Measurements from ENCODE around the gene CPA2.

Gene CPA2

DNA sequence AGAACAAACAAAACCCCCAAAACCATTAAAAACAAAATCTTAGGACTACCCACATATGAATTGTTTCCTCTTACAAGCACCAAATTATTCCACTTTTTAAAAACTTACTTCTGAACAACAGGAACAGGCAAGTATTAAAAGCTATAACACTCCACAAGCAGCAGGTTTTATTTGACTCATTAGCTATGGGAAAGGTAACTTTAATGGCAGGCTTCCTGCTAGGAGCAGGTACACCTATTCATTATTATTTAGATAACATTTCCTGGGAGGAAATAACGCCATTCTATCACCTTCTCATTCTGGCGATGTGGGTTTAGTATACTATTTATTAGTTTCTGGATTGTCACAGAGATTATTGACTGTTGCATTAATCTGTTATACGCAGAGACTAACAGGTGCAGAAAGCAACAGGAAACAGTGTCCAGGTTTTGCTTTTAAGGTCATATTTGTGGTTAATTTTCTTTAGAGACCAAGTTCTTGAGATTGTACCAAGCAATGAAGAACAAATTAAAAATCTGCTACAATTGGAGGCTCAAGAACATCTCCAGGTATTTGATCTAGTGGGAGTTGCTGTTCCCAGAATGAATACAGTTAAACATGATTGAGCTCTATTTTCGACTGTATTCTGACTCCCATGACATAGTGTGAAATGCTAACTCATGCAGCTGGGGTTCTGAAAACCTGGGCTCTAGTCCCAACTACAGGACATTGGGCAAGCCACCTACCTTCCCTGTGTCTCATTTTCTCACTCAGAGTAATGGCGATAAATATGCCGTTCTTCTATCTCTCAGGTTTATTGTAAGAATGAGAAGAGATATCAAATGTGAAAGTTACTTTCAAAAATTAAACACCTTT lies 2.0 kb downstream of the CPA2 start:
- Histone ChIP-seq H3K27me3 (ENCODE audit: low read length) (no peaks in the 10 kb centered on the region), H3F3A (ENCODE audit: insufficient read depth) (no peaks in the 10 kb centered on the region), H3K79me2 (ENCODE audit: insufficient read depth, low read length) (no peaks in the 10 kb centered on the region), H3K4me3 (ENCODE audit: insufficient read depth, low read length, poor library complexity, severe bottlenecking) (no peak overlapping the region), H3K36me3 (ENCODE audit: low read length) (no peaks in the 10 kb centered on the region), H3K9me3 (ENCODE audit: insufficient read depth, low read length) (no peaks in the 10 kb centered on the region), H3K9ac (ENCODE audit: low read length) (no peak overlapping the region), H3K4me2 (ENCODE audit: low read depth, low read length, poor library complexity, severe bottlenecking) (no peak overlapping the region), H3K9me2 (replicated peaks; ENCODE audit: insufficient read depth, low read length) (no peaks in the 10 kb centered on the region), H4K20me1 (ENCODE audit: low read depth, low read length) (no peaks in the 10 kb centered on the region), H2AFZ (ENCODE audit: low read depth, low read length, severe bottlenecking) (no peak overlapping the region), H3K27ac (ENCODE audit: low read depth, low read length) (no peak overlapping the region)
- TF ChIP-seq, protein P1, sequence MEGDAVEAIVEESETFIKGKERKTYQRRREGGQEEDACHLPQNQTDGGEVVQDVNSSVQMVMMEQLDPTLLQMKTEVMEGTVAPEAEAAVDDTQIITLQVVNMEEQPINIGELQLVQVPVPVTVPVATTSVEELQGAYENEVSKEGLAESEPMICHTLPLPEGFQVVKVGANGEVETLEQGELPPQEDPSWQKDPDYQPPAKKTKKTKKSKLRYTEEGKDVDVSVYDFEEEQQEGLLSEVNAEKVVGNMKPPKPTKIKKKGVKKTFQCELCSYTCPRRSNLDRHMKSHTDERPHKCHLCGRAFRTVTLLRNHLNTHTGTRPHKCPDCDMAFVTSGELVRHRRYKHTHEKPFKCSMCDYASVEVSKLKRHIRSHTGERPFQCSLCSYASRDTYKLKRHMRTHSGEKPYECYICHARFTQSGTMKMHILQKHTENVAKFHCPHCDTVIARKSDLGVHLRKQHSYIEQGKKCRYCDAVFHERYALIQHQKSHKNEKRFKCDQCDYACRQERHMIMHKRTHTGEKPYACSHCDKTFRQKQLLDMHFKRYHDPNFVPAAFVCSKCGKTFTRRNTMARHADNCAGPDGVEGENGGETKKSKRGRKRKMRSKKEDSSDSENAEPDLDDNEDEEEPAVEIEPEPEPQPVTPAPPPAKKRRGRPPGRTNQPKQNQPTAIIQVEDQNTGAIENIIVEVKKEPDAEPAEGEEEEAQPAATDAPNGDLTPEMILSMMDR (IDR thresholded peaks at IDR 0.05; ENCODE audit: insufficient read depth, low read length, poor library complexity, severe bottlenecking), result no peak
- TF ChIP-seq EZH2phosphoT487 (conservative IDR thresholded peaks at IDR 0.05; ENCODE audit: low read length), result no peak

DNA sequence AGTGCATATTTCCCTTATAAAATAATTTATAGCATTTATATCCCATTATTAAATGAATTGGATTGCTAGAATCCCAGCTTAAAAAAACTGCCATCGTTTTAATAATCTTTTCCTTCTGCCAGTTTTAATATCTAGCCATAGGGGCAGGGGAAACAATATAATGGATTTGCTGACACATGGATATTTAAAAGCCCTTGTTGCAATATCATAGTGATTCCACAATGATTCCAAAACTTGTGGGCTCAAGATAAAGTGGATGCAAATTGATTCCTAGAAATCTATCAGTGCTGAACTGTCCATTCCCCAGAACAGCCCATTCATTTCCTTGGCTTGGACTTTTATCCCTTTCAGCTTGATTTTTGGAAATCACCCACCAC lies 2.6 kb downstream of the CPA2 start:
- Histone ChIP-seq H3K9me3 (ENCODE audit: insufficient read depth, low read length) (no peaks in the 10 kb centered on the region), H3F3A (ENCODE audit: insufficient read depth) (no peaks in the 10 kb centered on the region), H3K79me2 (ENCODE audit: insufficient read depth, low read length) (no peaks in the 10 kb centered on the region), H3K27me3 (ENCODE audit: low read length) (no peaks in the 10 kb centered on the region), H3K9me2 (replicated peaks; ENCODE audit: insufficient read depth, low read length) (no peaks in the 10 kb centered on the region), H2AFZ (ENCODE audit: low read depth, low read length, severe bottlenecking) (no peak overlapping the region), H3K4me2 (ENCODE audit: low read depth, low read length, poor library complexity, severe bottlenecking) (no peak overlapping the region), H3K36me3 (ENCODE audit: low read length) (no peaks in the 10 kb centered on the region), H3K4me3 (ENCODE audit: insufficient read depth, low read length, poor library complexity, severe bottlenecking) (no peak overlapping the region), H3K9ac (ENCODE audit: low read length) (no peak overlapping the region), H3K27ac (ENCODE audit: low read depth, low read length) (no peak overlapping the region), H4K20me1 (ENCODE audit: low read depth, low read length) (no peaks in the 10 kb centered on the region)
- no peak for TF ChIP-seq EZH2phosphoT487 (conservative IDR thresholded peaks at IDR 0.05; ENCODE audit: low read length)
- TF ChIP-seq, protein P1 (IDR thresholded peaks at IDR 0.05; ENCODE audit: insufficient read depth, low read length, poor library complexity, severe bottlenecking), result no peak

DNA sequence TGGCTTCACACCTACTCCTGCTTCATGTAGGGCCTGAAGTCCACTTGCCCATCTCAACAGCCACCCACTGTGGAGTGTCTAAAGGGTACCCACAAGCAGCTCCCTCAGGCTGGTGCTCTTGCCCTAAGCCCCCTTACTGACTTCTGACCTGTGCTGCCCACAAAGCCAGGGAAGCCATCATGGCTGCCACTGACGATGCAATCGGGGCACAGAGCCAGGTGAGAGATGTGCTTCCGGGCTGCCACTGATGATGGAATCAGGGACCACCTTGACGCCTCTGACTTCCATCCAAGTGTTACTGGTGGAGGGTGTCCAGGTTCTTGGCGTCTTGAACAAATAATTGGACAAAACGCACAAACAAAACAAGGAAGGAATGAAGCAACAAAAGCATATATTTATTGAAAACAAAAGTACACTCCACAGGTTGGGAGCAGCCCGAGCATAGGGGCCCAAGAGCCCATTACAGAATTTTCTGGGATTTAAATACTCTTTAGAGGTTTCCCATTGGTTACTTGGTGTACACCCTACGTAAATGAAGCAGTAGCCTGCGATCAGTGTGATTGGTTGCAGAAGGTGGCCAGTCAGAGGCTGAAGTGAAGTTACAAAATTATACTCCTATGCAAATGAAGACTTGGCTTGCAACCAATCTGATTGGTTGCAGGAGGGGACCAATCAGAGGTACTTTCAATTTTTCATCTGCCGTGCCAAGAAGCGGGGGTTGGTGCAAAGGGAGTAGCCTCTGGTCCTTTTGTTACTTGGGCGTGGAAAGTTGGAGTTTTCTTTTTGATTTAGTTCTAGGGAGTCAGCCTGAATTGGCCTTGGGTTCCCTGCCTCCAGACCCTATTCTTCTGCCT lies 4.5 kb downstream of the CPA2 start:
- Histone ChIP-seq H2AFZ (ENCODE audit: low read depth, low read length, severe bottlenecking) (peak overlapping the region; percentile 12), H3K79me2 (ENCODE audit: insufficient read depth, low read length) (no peaks in the 10 kb centered on the region), H3K27me3 (ENCODE audit: low read length) (no peaks in the 10 kb centered on the region), H3K9me3 (ENCODE audit: insufficient read depth, low read length) (no peaks in the 10 kb centered on the region), H3K9me2 (replicated peaks; ENCODE audit: insufficient read depth, low read length) (no peaks in the 10 kb centered on the region), H3K4me2 (ENCODE audit: low read depth, low read length, poor library complexity, severe bottlenecking) (no peak overlapping the region), H4K20me1 (ENCODE audit: low read depth, low read length) (no peaks in the 10 kb centered on the region), H3K9ac (ENCODE audit: low read length) (no peak overlapping the region), H3F3A (ENCODE audit: insufficient read depth) (no peaks in the 10 kb centered on the region), H3K27ac (ENCODE audit: low read depth, low read length) (no peak overlapping the region), H3K4me3 (ENCODE audit: insufficient read depth, low read length, poor library complexity, severe bottlenecking) (no peak overlapping the region), H3K36me3 (ENCODE audit: low read length) (no peaks in the 10 kb centered on the region)
- no peak for TF ChIP-seq EZH2phosphoT487 (conservative IDR thresholded peaks at IDR 0.05; ENCODE audit: low read length)
- TF ChIP-seq, protein P1 (IDR thresholded peaks at IDR 0.05; ENCODE audit: insufficient read depth, low read length, poor library complexity, severe bottlenecking), result no peak
